ENCODE measurements around the gene VENTX. TPM values are rescaled to one million over a fixed set of nuclear protein-coding genes. Genes with fewer than 3 reads are reported as not detected.

The VENTX gene
- polyA plus RNA-seq, 1 donor (not counting 4 experiments of a cell fraction or from before 2014, with no cell fraction given), result not detected

GRCh38 chr10:133269367-133269766 is 31.7 kb downstream of the VENTX start:
- Histone ChIP-seq H3K4me1 (ENCODE audit: control insufficient read depth, extremely low read depth, insufficient read depth, low read length) (peaks cover 16% of the 10 kb centered on the region), H2AFZ (ENCODE audit: control insufficient read depth, low read length) (no peak overlapping the region), H3K27me3 (ENCODE audit: control insufficient read depth, extremely low read depth, insufficient read depth, low read length) (no peaks in the 10 kb centered on the region), H3K4me2 (ENCODE audit: control insufficient read depth, extremely low read depth, insufficient read depth, low read depth, low read length) (no peak overlapping the region), H3K79me2 (ENCODE audit: control insufficient read depth, insufficient read depth, low read length) (peaks cover 42% of the 10 kb centered on the region), H3K36me3 (ENCODE audit: control insufficient read depth in 2 of 2, extremely low read depth in 1 of 2, insufficient read depth in 2 of 2, low read length in 2 of 2) (peaks cover 33 to 42% of the 10 kb centered on the region in 2 experiments), H3K4me3 (ENCODE audit: control insufficient read depth in 2 of 3, extremely low read depth in 1 of 3, insufficient read depth in 2 of 3, low read depth in 1 of 3, low read length in 3 of 3) (no peak overlapping the region), H3K27ac (ENCODE audit: control insufficient read depth, insufficient read depth, low read length) (no peak overlapping the region), H3K9me1 (ENCODE audit: control insufficient read depth, extremely low read depth, insufficient read depth, low read length) (no peaks in the 10 kb centered on the region), H4K20me1 (ENCODE audit: control insufficient read depth, extremely low read depth, insufficient read depth, low read length) (peaks cover 11% of the 10 kb centered on the region), H3K9ac (ENCODE audit: control insufficient read depth, extremely low read depth, insufficient read depth, low read length) (no peak overlapping the region), H3K9me3 (ENCODE audit: control insufficient read depth, low read depth, low read length) (no peaks in the 10 kb centered on the region)
- FAIRE-seq (no peak), DNase-seq (ENCODE audit: low read depth, low spot score) (no peak)
- dilution Hi-C loops (cut with MboI; ENCODE audit: extremely low pct_ligation_motif_present, low sequenced_read_pairs), result no loop called here
- TF ChIP-seq CTCF (optimal IDR thresholded peaks at IDR 0.05 in 1 of 3, IDR thresholded peaks at IDR 0.05 in 1 of 3, conservative IDR thresholded peaks at IDR 0.05 in 1 of 3; ENCODE audit: extremely low read depth in 1 of 3, insufficient read depth in 2 of 3, low read length in 3 of 3) (no peak), EZH2 (IDR thresholded peaks at IDR 0.05; ENCODE audit: low read length) (no peak)

GRCh38 chr10:133270204-133270603 is 32.5 kb downstream of the VENTX start:
- dilution Hi-C loops (cut with MboI; ENCODE audit: extremely low pct_ligation_motif_present, low sequenced_read_pairs), result no loop called here
- FAIRE-seq, result no peak
- TF ChIP-seq EZH2 (IDR thresholded peaks at IDR 0.05; ENCODE audit: low read length) (no peak), CTCF (optimal IDR thresholded peaks at IDR 0.05 in 1 of 3, IDR thresholded peaks at IDR 0.05 in 1 of 3, conservative IDR thresholded peaks at IDR 0.05 in 1 of 3; ENCODE audit: extremely low read depth in 1 of 3, insufficient read depth in 2 of 3, low read length in 3 of 3) (no peak)
- peaks cover 14% of the 10 kb centered on the region for H3K4me1 ChIP-seq (ENCODE audit: control insufficient read depth, extremely low read depth, insufficient read depth, low read length)
- H3K9me1 ChIP-seq (ENCODE audit: control insufficient read depth, extremely low read depth, insufficient read depth, low read length), result no peaks in the 10 kb centered on the region
- H3K27ac ChIP-seq (ENCODE audit: control insufficient read depth, insufficient read depth, low read length), result no peak overlapping the region
- no peak overlapping the region for H3K4me3 ChIP-seq (ENCODE audit: control insufficient read depth in 2 of 3, extremely low read depth in 1 of 3, insufficient read depth in 2 of 3, low read depth in 1 of 3, low read length in 3 of 3)
- peaks cover 47% of the 10 kb centered on the region for H3K79me2 ChIP-seq (ENCODE audit: control insufficient read depth, insufficient read depth, low read length)
- peaks cover 34 to 40% of the 10 kb centered on the region in 2 experiments for H3K36me3 ChIP-seq (ENCODE audit: control insufficient read depth in 2 of 2, extremely low read depth in 1 of 2, insufficient read depth in 2 of 2, low read length in 2 of 2)
- peaks cover 11% of the 10 kb centered on the region for H4K20me1 ChIP-seq (ENCODE audit: control insufficient read depth, extremely low read depth, insufficient read depth, low read length)
- no peak overlapping the region for H3K9ac ChIP-seq (ENCODE audit: control insufficient read depth, extremely low read depth, insufficient read depth, low read length)
- no peak for DNase-seq (ENCODE audit: low read depth, low spot score)
- no peak overlapping the region for H2AFZ ChIP-seq (ENCODE audit: control insufficient read depth, low read length)
- H3K9me3 ChIP-seq (ENCODE audit: control insufficient read depth, low read depth, low read length), result no peaks in the 10 kb centered on the region
- no peaks in the 10 kb centered on the region for H3K27me3 ChIP-seq (ENCODE audit: control insufficient read depth, extremely low read depth, insufficient read depth, low read length)
- H3K4me2 ChIP-seq (ENCODE audit: control insufficient read depth, extremely low read depth, insufficient read depth, low read depth, low read length), result no peak overlapping the region
